ENCODE measurements around the gene MBNL1.

DNA sequence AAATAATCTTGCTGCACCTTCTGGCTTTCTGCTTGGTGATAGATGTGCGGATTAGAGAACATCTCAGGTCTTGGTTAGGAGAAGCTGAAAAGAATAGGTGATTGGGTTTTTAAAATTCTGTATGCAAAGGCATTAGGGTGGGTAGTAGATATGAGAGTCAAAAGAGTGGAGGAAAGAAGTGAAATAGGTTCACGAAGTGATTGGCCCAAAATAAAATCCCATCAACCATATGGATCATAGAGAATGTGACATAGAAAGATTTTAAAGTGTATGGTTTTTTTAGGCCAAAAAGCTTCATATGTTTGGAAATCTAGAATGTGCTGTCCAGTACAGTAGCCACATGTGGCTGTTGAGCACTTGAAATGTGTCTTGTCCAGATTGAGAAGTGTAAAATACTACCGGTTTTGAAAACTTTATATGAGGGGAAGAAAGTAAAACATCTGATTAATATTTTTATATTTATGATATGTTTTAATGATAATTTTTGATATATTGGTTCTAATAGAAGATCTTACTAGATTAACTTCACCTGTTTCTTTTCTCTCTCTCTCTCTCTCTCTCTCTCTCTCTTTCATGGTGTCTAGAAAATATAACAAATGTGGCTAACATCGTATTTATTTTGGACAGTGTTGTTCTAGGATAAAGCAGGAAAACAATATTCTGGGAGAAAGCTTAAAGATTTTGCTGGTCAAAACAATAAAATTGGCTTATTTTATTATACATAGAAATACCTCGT is 2.9 kb downstream of the MBNL1 start:
- TF ChIP-seq RAD21 (IDR thresholded peaks at IDR 0.05; ENCODE audit: low read length) (no peak), POLR2A (IDR thresholded peaks at IDR 0.05; ENCODE audit: low read depth, low read length) (no peak)
- TF ChIP-seq, protein P1, sequence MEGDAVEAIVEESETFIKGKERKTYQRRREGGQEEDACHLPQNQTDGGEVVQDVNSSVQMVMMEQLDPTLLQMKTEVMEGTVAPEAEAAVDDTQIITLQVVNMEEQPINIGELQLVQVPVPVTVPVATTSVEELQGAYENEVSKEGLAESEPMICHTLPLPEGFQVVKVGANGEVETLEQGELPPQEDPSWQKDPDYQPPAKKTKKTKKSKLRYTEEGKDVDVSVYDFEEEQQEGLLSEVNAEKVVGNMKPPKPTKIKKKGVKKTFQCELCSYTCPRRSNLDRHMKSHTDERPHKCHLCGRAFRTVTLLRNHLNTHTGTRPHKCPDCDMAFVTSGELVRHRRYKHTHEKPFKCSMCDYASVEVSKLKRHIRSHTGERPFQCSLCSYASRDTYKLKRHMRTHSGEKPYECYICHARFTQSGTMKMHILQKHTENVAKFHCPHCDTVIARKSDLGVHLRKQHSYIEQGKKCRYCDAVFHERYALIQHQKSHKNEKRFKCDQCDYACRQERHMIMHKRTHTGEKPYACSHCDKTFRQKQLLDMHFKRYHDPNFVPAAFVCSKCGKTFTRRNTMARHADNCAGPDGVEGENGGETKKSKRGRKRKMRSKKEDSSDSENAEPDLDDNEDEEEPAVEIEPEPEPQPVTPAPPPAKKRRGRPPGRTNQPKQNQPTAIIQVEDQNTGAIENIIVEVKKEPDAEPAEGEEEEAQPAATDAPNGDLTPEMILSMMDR (conservative IDR thresholded peaks at IDR 0.05; ENCODE audit: low read depth, low read length) = no peak
